ENCODE results near the gene ZNF385B.

DNA sequence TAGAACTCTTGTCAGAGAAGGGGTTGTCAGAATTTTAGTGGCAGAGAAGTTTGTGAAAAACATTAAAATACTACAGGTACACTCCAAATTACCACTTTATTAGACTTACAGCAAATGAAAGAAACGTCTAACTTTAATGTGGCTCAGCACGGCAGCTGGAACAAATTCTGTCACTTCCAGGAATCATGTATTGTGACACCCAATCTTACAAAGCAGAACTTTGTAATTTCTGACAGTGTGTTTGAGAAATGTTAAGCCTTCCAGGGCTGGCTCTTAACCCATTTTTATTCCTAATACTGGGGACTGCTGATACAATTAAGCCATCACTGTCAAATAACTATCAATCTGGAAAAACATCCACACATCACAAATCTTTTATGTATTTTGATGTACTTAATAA is 216.4 kb downstream of the ZNF385B start:
- TF ChIP-seq, protein P1, sequence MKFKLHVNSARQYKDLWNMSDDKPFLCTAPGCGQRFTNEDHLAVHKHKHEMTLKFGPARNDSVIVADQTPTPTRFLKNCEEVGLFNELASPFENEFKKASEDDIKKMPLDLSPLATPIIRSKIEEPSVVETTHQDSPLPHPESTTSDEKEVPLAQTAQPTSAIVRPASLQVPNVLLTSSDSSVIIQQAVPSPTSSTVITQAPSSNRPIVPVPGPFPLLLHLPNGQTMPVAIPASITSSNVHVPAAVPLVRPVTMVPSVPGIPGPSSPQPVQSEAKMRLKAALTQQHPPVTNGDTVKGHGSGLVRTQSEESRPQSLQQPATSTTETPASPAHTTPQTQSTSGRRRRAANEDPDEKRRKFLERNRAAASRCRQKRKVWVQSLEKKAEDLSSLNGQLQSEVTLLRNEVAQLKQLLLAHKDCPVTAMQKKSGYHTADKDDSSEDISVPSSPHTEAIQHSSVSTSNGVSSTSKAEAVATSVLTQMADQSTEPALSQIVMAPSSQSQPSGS (tag by site-specific recombination; IDR thresholded peaks at IDR 0.05; ENCODE audit: low read depth) = no peak
- TF ChIP-seq, protein P2, sequence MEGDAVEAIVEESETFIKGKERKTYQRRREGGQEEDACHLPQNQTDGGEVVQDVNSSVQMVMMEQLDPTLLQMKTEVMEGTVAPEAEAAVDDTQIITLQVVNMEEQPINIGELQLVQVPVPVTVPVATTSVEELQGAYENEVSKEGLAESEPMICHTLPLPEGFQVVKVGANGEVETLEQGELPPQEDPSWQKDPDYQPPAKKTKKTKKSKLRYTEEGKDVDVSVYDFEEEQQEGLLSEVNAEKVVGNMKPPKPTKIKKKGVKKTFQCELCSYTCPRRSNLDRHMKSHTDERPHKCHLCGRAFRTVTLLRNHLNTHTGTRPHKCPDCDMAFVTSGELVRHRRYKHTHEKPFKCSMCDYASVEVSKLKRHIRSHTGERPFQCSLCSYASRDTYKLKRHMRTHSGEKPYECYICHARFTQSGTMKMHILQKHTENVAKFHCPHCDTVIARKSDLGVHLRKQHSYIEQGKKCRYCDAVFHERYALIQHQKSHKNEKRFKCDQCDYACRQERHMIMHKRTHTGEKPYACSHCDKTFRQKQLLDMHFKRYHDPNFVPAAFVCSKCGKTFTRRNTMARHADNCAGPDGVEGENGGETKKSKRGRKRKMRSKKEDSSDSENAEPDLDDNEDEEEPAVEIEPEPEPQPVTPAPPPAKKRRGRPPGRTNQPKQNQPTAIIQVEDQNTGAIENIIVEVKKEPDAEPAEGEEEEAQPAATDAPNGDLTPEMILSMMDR (tag by site-specific recombination; IDR thresholded peaks at IDR 0.05) = no peak
